K562 (cell line): ENCODE measurements around the gene ATP9B. TPM values are rescaled to one million over a fixed set of nuclear protein-coding genes. Genes with fewer than 3 reads are reported as not detected.

Experiments used
- ATAC-seq: fragments of 200-7000 bp; cut with Tn5 transposase; 3 replicates; pipeline ENCODE4 v1.9.1; 2020; ENCODE audit warnings: moderate library complexity
- BruUV-seq: library from RNA; stranded (reverse); fragments of 400-500 nt; replicated peaks from 2 replicates; lab custom pipeline; 2021; lab: Mats Ljungman, UMichigan
- CTCF ChIA-PET: fragments of 300-600 bp; formaldehyde crosslinking; extraction: SDS; loops from one replicate; lab custom pipeline; 2021; ENCODE audit warnings: low intra/inter-chr PET ratio; lab: Yijun Ruan, JAX
- POLR2A ChIA-PET: fragments of 300-600, 350-650 bp; sonication (Branson Sonifier 250); formaldehyde crosslinking; extraction: SDS; loops from one replicate; lab custom pipeline; 2021; ENCODE audit warnings: antibody characterized with exemption, inconsistent platforms; lab: Yijun Ruan, JAX
- DNase-seq, 4 experiments: peaks; one replicate each; pipeline versions ENCODE4 v3.0.0 to v3.0.0-alpha.2; 2011 to 2018; ENCODE audit warnings: low spot score in 3 of 4, mixed read lengths in 3 of 4; ENCODE audit errors: extremely low read depth in 1 of 4
- FAIRE-seq: peaks from 2 replicates; lab custom pipeline; 2011; peaks lifted over from hg19 to GRCh38; lab: Jason Lieb, UNC
- H2AFZ ChIP-seq: 2 replicates; pipeline ENCODE4 v1.6.0; 2011; ENCODE audit warnings: low read depth, low read length, control low read depth, inconsistent platforms
- H3K27ac ChIP-seq: fragments of 200-600 bp; 3 replicates; pipeline ENCODE4 v1.8.0; 2011; ENCODE audit warnings: low read depth, mild to moderate bottlenecking, control low read depth, inconsistent platforms, low read length, moderate library complexity, mixed read lengths; ENCODE audit errors: extremely low read depth
- H3K27me3 ChIP-seq, 2 experiments: fragments of 300-600 bp in 1 of 2; 2 replicates in 1 of 2; 3 replicates in 1 of 2; pipeline versions ENCODE4 v1.6.0 to v1.8.0; 2011; ENCODE audit warnings: inconsistent platforms in 2 of 2, low read length in 2 of 2, mild to moderate bottlenecking in 1 of 2, mixed read lengths in 1 of 2, moderate library complexity in 1 of 2; ENCODE audit not compliant: control insufficient read depth in 2 of 2, insufficient read depth in 2 of 2
- H3K36me3 ChIP-seq: fragments of 300-600 bp; 3 replicates; pipeline ENCODE4 v1.8.0; 2011; ENCODE audit warnings: mild to moderate bottlenecking, low read length, inconsistent platforms; ENCODE audit not compliant: control insufficient read depth, insufficient read depth
- H3K4me1 ChIP-seq, 2 experiments: fragments of 200-600 bp in 1 of 2; replicated peaks in 1 of 2; 2 replicates in 1 of 2; 3 replicates in 1 of 2; pipeline versions ENCODE4 v1.5.1 to v1.8.0; 2011; ENCODE audit warnings: inconsistent platforms in 2 of 2, low read length in 2 of 2, mild to moderate bottlenecking in 1 of 2, mixed read lengths in 1 of 2, moderate library complexity in 1 of 2; ENCODE audit not compliant: control insufficient read depth in 2 of 2, insufficient read depth in 2 of 2
- H3K4me2 ChIP-seq: 2 replicates; pipeline ENCODE4 v1.6.1; 2011; ENCODE audit warnings: low read length, control low read depth, inconsistent platforms, mixed read lengths; ENCODE audit not compliant: insufficient read depth
- H3K4me3 ChIP-seq: fragments of 200-600 bp; sonication (generic), shearing (Covaris generic); 2 replicates; pipeline ENCODE4 v1.5.1; 2016; ENCODE audit warnings: control low read depth, inconsistent platforms
- H3K79me2 ChIP-seq: fragments of 200-600 bp; 3 replicates; pipeline ENCODE4 v1.8.0; 2011; ENCODE audit warnings: low read length, inconsistent platforms; ENCODE audit not compliant: control insufficient read depth, insufficient read depth
- H3K9ac ChIP-seq, 2 experiments: 2 replicates each; pipeline versions ENCODE4 v1.6.0 to v1.6.1; 2011; ENCODE audit warnings: low read depth in 2 of 2, low read length in 2 of 2, control low read depth in 1 of 2, inconsistent platforms in 1 of 2, mild to moderate bottlenecking in 1 of 2, mixed read lengths in 1 of 2; ENCODE audit not compliant: insufficient read depth in 1 of 2
- H3K9me1 ChIP-seq: one replicate; pipeline ENCODE4 v1.6.0; 2011; ENCODE audit warnings: inconsistent platforms, mild to moderate bottlenecking, low read length, moderate library complexity; ENCODE audit not compliant: control insufficient read depth, insufficient read depth
- H3K9me3 ChIP-seq: replicated peaks from 2 replicates; pipeline ENCODE4 v1.5.1; 2011; ENCODE audit warnings: low read depth, low read length, inconsistent platforms; ENCODE audit not compliant: control insufficient read depth, insufficient read depth
- H4K20me1 ChIP-seq: replicated peaks from 2 replicates; pipeline ENCODE4 v1.6.1; 2011; ENCODE audit warnings: low read length, inconsistent platforms, mixed read lengths; ENCODE audit not compliant: control insufficient read depth, insufficient read depth
- ATF3 ChIP-seq, 2 experiments: fragments of 450-650 bp in 1 of 2; sonication (generic) in 1 of 2; formaldehyde crosslinking in 1 of 2; IDR thresholded peaks in 1 of 2; conservative IDR thresholded peaks in 1 of 2; 2 replicates each; pipeline versions ENCODE4 v1.6.1 to v1.8.1; 2016 to 2023; ENCODE audit warnings: mild to moderate bottlenecking in 2 of 2, moderate library complexity in 2 of 2, inconsistent platforms in 1 of 2, missing genetic modification reagents in 1 of 2
- BCLAF1 ChIP-seq, 2 experiments: fragments of 450-650 bp in 1 of 2; IDR thresholded peaks; 2 replicates each; pipeline ENCODE4 v1.6.1; 2011 to 2017; ENCODE audit warnings: low read depth in 2 of 2, antibody characterized with exemption in 1 of 2, borderline replicate concordance in 1 of 2, low read length in 1 of 2, mild to moderate bottlenecking in 1 of 2, mixed read lengths in 1 of 2; ENCODE audit not compliant: control insufficient read depth in 1 of 2
- BDP1 ChIP-seq: IDR thresholded peaks from 3 replicates; pipeline ENCODE4 v1.6.1; 2011; ENCODE audit not compliant: insufficient read length, insufficient read depth
- CBX1 ChIP-seq: sonication (generic); IDR thresholded peaks from 2 replicates; pipeline ENCODE4 v1.6.1; 2016; ENCODE audit warnings: antibody characterized with exemption, low read depth, mild to moderate bottlenecking
- FOSL1 ChIP-seq: fragments of 200-800 bp; sonication (Bioruptor generic); conservative IDR thresholded peaks from 2 replicates; pipeline ENCODE4 v1.6.1; 2016; ENCODE audit warnings: missing genetic modification characterization, missing compliant biosample characterization
- ILK ChIP-seq: fragments of 450-650 bp; IDR thresholded peaks from 2 replicates; pipeline ENCODE4 v1.6.1; 2016; ENCODE audit warnings: missing genetic modification characterization, low read depth, mild to moderate bottlenecking, missing compliant biosample characterization, moderate library complexity, borderline replicate concordance
- JUND ChIP-seq, 2 experiments: IDR thresholded peaks; 2 replicates in 1 of 2; 3 replicates in 1 of 2; pipeline ENCODE4 v1.6.1; 2011; ENCODE audit warnings: borderline replicate concordance in 2 of 2, low read depth in 2 of 2, low read length in 2 of 2, improper control_type of control experiment in 1 of 2, missing biosample characterization in 1 of 2, missing genetic modification characterization in 1 of 2, missing genetic modification reagents in 1 of 2
- SIRT6 ChIP-seq: IDR thresholded peaks from one replicate; pipeline ENCODE4 v1.6.1; 2012; ENCODE audit warnings: low read depth, mild to moderate bottlenecking, control low read depth, inconsistent platforms, low read length, moderate library complexity
- SPI1 ChIP-seq: IDR thresholded peaks from 2 replicates; pipeline ENCODE4 v1.6.1; 2011; ENCODE audit warnings: low read depth, low read length, control low read depth, borderline replicate concordance
- SRSF9 ChIP-seq: fragments of 200-400 bp; formaldehyde crosslinking; IDR thresholded peaks from 2 replicates; pipeline ENCODE4 v1.6.1; 2017; ENCODE audit warnings: low read depth, low read length, borderline replicate concordance
- STAT5A ChIP-seq: IDR thresholded peaks from 2 replicates; pipeline ENCODE4 v1.6.1; 2012; ENCODE audit warnings: low read length, inconsistent platforms, borderline replicate concordance
- ZNF280B ChIP-seq: fragments of 250-450 bp; sonication (Bioruptor Pico); IDR thresholded peaks from 2 replicates; pipeline ENCODE4 v1.5.1; 2021; ENCODE audit warnings: mild to moderate bottlenecking
- ZNF316 ChIP-seq: fragments of 450-650 bp; IDR thresholded peaks from 2 replicates; pipeline ENCODE4 v1.6.1; 2016
- WGBS: fragments of 100-300 bp; shearing (Covaris generic); methylation state at CpG from one replicate; pipeline ENCODE4 v1.1.6; 2016; ENCODE audit warnings: low coverage, mixed read lengths; ENCODE audit not compliant: insufficient coverage; ENCODE audit errors: missing lambda C conversion rate; 5-methylcytosine and 5-hydroxymethylcytosine counted together
- in situ Hi-C: fragments of 300-500 bp; cut with MboI; formaldehyde crosslinking; loops from 4 replicates; pipeline ENCODE4 v1.15.0; 2018; ENCODE audit warnings: inconsistent platforms, mixed read lengths
- intact Hi-C: fragments of 100-400 bp; cut with micrococcal nuclease; formaldehyde crosslinking; loops from 2 replicates; pipeline ENCODE4 v1.14.2; 2022
- polyA plus RNA-seq, 8 experiments: library from polyadenylated mRNA; depleted of rRNA in 4 of 8; stranded (reverse) in 5 of 8; unstranded in 3 of 8; fragments of >200 nt; fragmentation: Nextera tagmentation in 2 of 8; fragmentation: Illumina TruSeq in 1 of 8; extraction: Ambion mirVana in 2 of 8; extraction: Trizol in 1 of 8; gene quantifications; 2 replicates each; pipeline versions ENCODE4 v1.2.1 to v1.2.3, GENCODE V29; 2011 to 2014; ENCODE audit warnings: inconsistent platforms in 1 of 8, missing spikeins in 1 of 8
- total RNA-seq, 7 experiments: library from RNA; depleted of rRNA in 6 of 7; stranded (reverse); fragments of >200 nt in 6 of 7; fragmentation: Illumina TruSeq in 2 of 7; extraction: Trizol in 2 of 7; gene quantifications; 2 replicates each; pipeline versions ENCODE4 v1.2.1 to v1.2.3, GENCODE V29; 2011 to 2021; ENCODE audit warnings: low replicate concordance in 1 of 7

The ATP9B gene
- total and polyA plus RNA-seq, 9 of the 15 experiments (the other 6 are each of a cell fraction or from before 2014, with no cell fraction given), result 0.66 to 13.2 (median 7.9) TPM

- no peaks in the 10 kb centered on the region for H3K79me2 ChIP-seq
- no peak overlapping the region for H2AFZ ChIP-seq
- TF ChIP-seq BCLAF1 (IDR thresholded peaks at IDR 0.05; ENCODE audit: borderline replicate concordance in 1 of 2, control insufficient read depth in 1 of 2, low read depth in 2 of 2, low read length in 1 of 2) (no peak), ILK (tag) (no peak), FOSL1 (tag) (peak; percentile 50), ZNF316 (peak; percentile 18; the same call in 1 of the 2 replicates), JUND (IDR thresholded peaks at IDR 0.05; ENCODE audit: borderline replicate concordance, low read depth, low read length) (peak; percentile 54; the same call in 1 of the 2 replicates), JUND (tag; IDR thresholded peaks at IDR 0.05; ENCODE audit: borderline replicate concordance, low read depth, low read length) (peak; percentile 66; the same call in 2 of the 3 replicates), ATF3 (IDR thresholded peaks at IDR 0.05) (peak; percentile 64), ATF3 (CRISPR knock-in tag; conservative IDR thresholded peaks at IDR 0.05) (no peak), BDP1 (no peak), CBX1 (no peak), STAT5A (no peak), SPI1 (peak; percentile 74), SIRT6 (no peak), ZNF280B (CRISPR knock-in tag) (no peak), SRSF9 (no peak)
- TF ChIP-seq, all 486 proteins: peak for 5
- no peak overlapping the region for H3K27ac ChIP-seq
- 30% methylated on average over 2 of the region's 2 CpGs for WGBS
- no peaks in the 10 kb centered on the region for H3K9me3 ChIP-seq
- DNase-seq (peak in 2 of 4 experiments; percentile 11 to 23), ATAC-seq (no peak; the same call in 2 of the 3 replicates), FAIRE-seq (no peak)
- no peaks in the 10 kb centered on the region for H3K27me3 ChIP-seq
- BruUV-seq, result no TSS peak
- POLR2A ChIA-PET, result no interaction called here
- no peak overlapping the region for H3K4me2 ChIP-seq
- no peaks in the 10 kb centered on the region for H3K4me1 ChIP-seq
- peaks cover 4% of the 10 kb centered on the region; the same call in 1 of the 3 replicates for H3K36me3 ChIP-seq
- no peak overlapping the region for H3K4me3 ChIP-seq
- in situ Hi-C loops (no loop called here), intact Hi-C loops (no loop called here)
- CTCF ChIA-PET, result no interaction called here
- H3K9me1 ChIP-seq, result no peaks in the 10 kb centered on the region
- no peaks in the 10 kb centered on the region for H4K20me1 ChIP-seq
- no peak overlapping the region for H3K9ac ChIP-seq
Measured at GRCh38 chr18:79123948-79124347, 54.8 kb downstream of the ATP9B start.
